ENCODE measurements around the gene CELF2.

DNA sequence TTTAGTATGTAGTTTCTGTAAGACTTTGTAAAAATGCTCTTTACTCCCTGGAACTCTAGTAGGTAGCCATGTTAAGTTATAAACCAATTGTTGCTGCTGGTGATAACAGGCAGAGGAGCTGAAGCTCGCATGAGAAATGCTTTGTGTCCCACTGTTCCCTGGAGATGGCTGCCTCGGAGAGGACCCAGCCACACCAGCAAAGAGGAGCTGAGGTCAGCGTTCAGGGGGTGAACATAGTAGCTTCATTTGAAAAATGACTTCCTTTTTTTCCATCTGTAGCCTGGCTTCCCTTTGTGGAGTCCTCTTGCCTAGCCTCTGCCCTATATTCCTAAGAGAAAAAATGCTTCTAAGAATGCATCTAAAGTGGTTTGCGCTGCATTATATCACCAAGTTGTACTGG, 20.3 kb downstream of the CELF2 start:
- TF ChIP-seq CTCF (IDR thresholded peaks at IDR 0.05) (no peak), POLR2A (IDR thresholded peaks at IDR 0.05) (no peak)

All from thyroid gland (tissue), 4 donors.